GM06990 (cell line): ENCODE measurements around the gene CRKL.

Source experiments
- DNase-seq: peaks from one replicate; pipeline ENCODE4 v3.0.0-alpha.2; 2011; ENCODE audit not compliant: insufficient read length; ENCODE audit errors: extremely low read depth
- H3K27me3 ChIP-seq: replicated peaks from 2 replicates; pipeline ENCODE4 v1.6.0; 2011; ENCODE audit warnings: low read length; ENCODE audit not compliant: control insufficient read depth, insufficient read depth
- H3K36me3 ChIP-seq: 2 replicates; pipeline ENCODE4 v1.5.1; 2011; ENCODE audit warnings: low read length; ENCODE audit not compliant: control insufficient read depth, insufficient read depth
- H3K4me3 ChIP-seq: replicated peaks from 2 replicates; pipeline ENCODE4 v1.5.1; 2011; ENCODE audit warnings: low read depth, mild to moderate bottlenecking, control low read depth, low read length
- CTCF ChIP-seq: IDR thresholded peaks from 2 replicates; pipeline ENCODE4 v1.5.1; 2011; ENCODE audit warnings: low read length, control low read depth, mild to moderate bottlenecking, inconsistent platforms; ENCODE audit not compliant: insufficient read depth, poor library complexity, severe bottlenecking

CRKL gene

GRCh38 chr22:20990184-20991180 is 73.3 kb downstream of the CRKL start:
- Histone ChIP-seq H3K27me3 (no peaks in the 10 kb centered on the region), H3K4me3 (no peak overlapping the region), H3K36me3 (peaks cover 34% of the 10 kb centered on the region)
- TF ChIP-seq CTCF = no peak
- no peak for DNase-seq

GRCh38 chr22:20991252-20992055 is 74.2 kb downstream of the CRKL start:
- TF ChIP-seq CTCF = no peak
- Histone ChIP-seq H3K27me3 (no peaks in the 10 kb centered on the region), H3K4me3 (no peak overlapping the region), H3K36me3 (peaks cover 34% of the 10 kb centered on the region)
- no peak for DNase-seq

GRCh38 chr22:20992056-20992442 is 74.8 kb downstream of the CRKL start:
- H3K27me3 ChIP-seq = no peaks in the 10 kb centered on the region
- DNase-seq = no peak
- no peak for TF ChIP-seq CTCF
- peaks cover 37% of the 10 kb centered on the region for H3K36me3 ChIP-seq
- no peak overlapping the region for H3K4me3 ChIP-seq

- DNase-seq = no peak
- Histone ChIP-seq H3K27me3 (no peaks in the 10 kb centered on the region), H3K36me3 (peaks cover 37% of the 10 kb centered on the region), H3K4me3 (no peak overlapping the region)
- TF ChIP-seq CTCF = no peak
Measured at GRCh38 chr22:20992456-20993303, 75.5 kb downstream of the CRKL start.

GRCh38 chr22:20993304-20994127 is 76.3 kb downstream of the CRKL start:
- no peak for TF ChIP-seq CTCF
- Histone ChIP-seq H3K27me3 (no peaks in the 10 kb centered on the region), H3K36me3 (peaks cover 37% of the 10 kb centered on the region), H3K4me3 (no peak overlapping the region)
- no peak for DNase-seq
